ENCODE results near the gene DNMBP. TPM values are rescaled to one million over a fixed set of nuclear protein-coding genes. Genes with fewer than 3 reads are reported as not detected.

DNMBP gene
- total RNA-seq, 1 experiment from 2014 or later = 60.3 TPM

- Histone ChIP-seq H3K79me2 (ENCODE audit: insufficient read depth, low read length) (peaks cover 97% of the 10 kb centered on the region), H3K27me3 (ENCODE audit: insufficient read depth, low read length) (no peaks in the 10 kb centered on the region), H3K9me2 (ENCODE audit: insufficient read depth) (no peaks in the 10 kb centered on the region), H3K4me2 (ENCODE audit: low read length) (no peak overlapping the region), H3K4me3 (replicated peaks in 1 of 2; ENCODE audit: low read depth in 1 of 2, low read length in 2 of 2) (no peak overlapping the region), H3K9ac (ENCODE audit: low read length) (no peak overlapping the region), H3K27ac (ENCODE audit: low read depth, low read length) (no peak overlapping the region), H2AFZ (ENCODE audit: low read depth, low read length, poor library complexity, severe bottlenecking) (no peak overlapping the region), H3K9me3 (ENCODE audit: control insufficient read depth in 1 of 2, insufficient read depth in 1 of 2, low read depth in 1 of 2, low read length in 2 of 2) (no peaks in the 10 kb centered on the region), H4K20me1 (ENCODE audit: insufficient read depth) (no peaks in the 10 kb centered on the region; the same call in 1 of the 2 replicates), H3K4me1 (ENCODE audit: control insufficient read depth in 1 of 2, insufficient read depth in 2 of 2, low read length in 2 of 2) (peaks cover 36 to 72% of the 10 kb centered on the region in 2 experiments), H3K36me3 (ENCODE audit: control insufficient read depth in 1 of 2, insufficient read depth in 2 of 2, low read length in 2 of 2) (no peaks in the 10 kb centered on the region; a peak in 1 of 4 replicates)
- no peak for ATAC-seq
- DNase-seq (ENCODE audit: low read depth, low spot score) = no peak
- intact Hi-C loops (cut with micrococcal nuclease) = no loop called here
- ChIA-PET RAD21 (ENCODE audit: low non-redundant PET in 1 of 2, low total read pairs in 2 of 2, uncharacterized antibody in 2 of 2, unreplicated experiment in 2 of 2) (no interaction called here), CTCF (no interaction called here), POLR2A (interaction anchor here (0.7 to 1.3 kb wide), 2 partner anchors 9 to 131 kb away, joined by 3 read pairs; no protein-coding TSS in a partner anchor)
- TF ChIP-seq, protein P1, sequence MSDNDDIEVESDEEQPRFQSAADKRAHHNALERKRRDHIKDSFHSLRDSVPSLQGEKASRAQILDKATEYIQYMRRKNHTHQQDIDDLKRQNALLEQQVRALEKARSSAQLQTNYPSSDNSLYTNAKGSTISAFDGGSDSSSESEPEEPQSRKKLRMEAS (IDR thresholded peaks at IDR 0.05) = no peak
- TF ChIP-seq EGR1 (IDR thresholded peaks at IDR 0.05; ENCODE audit: low read depth) = no peak
- TF ChIP-seq POLR2AphosphoS5 (IDR thresholded peaks at IDR 0.05; ENCODE audit: low read depth, low read length) = no peak
- no peak for TF ChIP-seq ZFX (IDR thresholded peaks at IDR 0.05)
- TF ChIP-seq SP1 (IDR thresholded peaks at IDR 0.05; ENCODE audit: low read depth) = no peak
- no peak for TF ChIP-seq TCF7L2 (IDR thresholded peaks at IDR 0.05; ENCODE audit: borderline replicate concordance, extremely low read depth, insufficient read depth, insufficient read length)
- TF ChIP-seq EZH2phosphoT487 (IDR thresholded peaks at IDR 0.05; ENCODE audit: borderline replicate concordance) = no peak
- TF ChIP-seq POLR2A (IDR thresholded peaks at IDR 0.05; ENCODE audit: borderline replicate concordance, extremely low read depth, insufficient read depth, insufficient read length) = no peak
- no peak for TF ChIP-seq EZH2 (IDR thresholded peaks at IDR 0.05)
- TF ChIP-seq ZNF274 (IDR thresholded peaks at IDR 0.05; ENCODE audit: low read depth, low read length) = no peak
- TF ChIP-seq YY1 (IDR thresholded peaks at IDR 0.05; ENCODE audit: extremely low read depth, insufficient replicate concordance, low read depth, low read length) = no peak
- TF ChIP-seq CBX3 (IDR thresholded peaks at IDR 0.05; ENCODE audit: low read depth) = no peak
- TF ChIP-seq ATF3 (IDR thresholded peaks at IDR 0.05) = no peak
- BruUV-seq (replicated peaks) = no TSS peak
Measured at GRCh38 chr10:99914236-99914635, 95.5 kb downstream of the DNMBP start.
